WTC11 (cell line): ENCODE results near the gene RMI2.

Source experiments
- ELF4 ChIP-seq: sonication (generic); formaldehyde crosslinking; IDR thresholded peaks from 2 replicates; pipeline ENCODE4 v1.8.1; 2022; ENCODE audit warnings: low read depth, mild to moderate bottlenecking, moderate library complexity, missing genetic modification reagents
- FOXK1 ChIP-seq: sonication (generic); formaldehyde crosslinking; IDR thresholded peaks from 2 replicates; pipeline ENCODE4 v1.8.0; 2022; ENCODE audit warnings: mild to moderate bottlenecking, moderate library complexity, missing genetic modification reagents
- GTF2I ChIP-seq: fragments of 250-450 bp; sonication (Bioruptor Pico); conservative IDR thresholded peaks from 2 replicates; pipeline ENCODE4 v1.4.0; 2021; ENCODE audit warnings: mild to moderate bottlenecking
- NR2C2 ChIP-seq: sonication (generic); formaldehyde crosslinking; IDR thresholded peaks from 2 replicates; pipeline ENCODE4 v1.8.0; 2022; ENCODE audit warnings: mild to moderate bottlenecking, missing genetic modification reagents
- NR3C1 ChIP-seq: sonication (generic); formaldehyde crosslinking; conservative IDR thresholded peaks from 2 replicates; pipeline ENCODE4 v1.8.1; 2023; ENCODE audit warnings: low read depth, mild to moderate bottlenecking, missing genetic modification reagents
- SOX15 ChIP-seq: fragments of 250-450 bp; sonication (Bioruptor Pico); IDR thresholded peaks from 2 replicates; pipeline ENCODE4 v1.9.0; 2021; ENCODE audit warnings: mild to moderate bottlenecking
- ZNF416 ChIP-seq: fragments of 250-450 bp; sonication (Bioruptor Pico); IDR thresholded peaks from 2 replicates; pipeline ENCODE4 v1.9.0; 2021; ENCODE audit warnings: mild to moderate bottlenecking, inconsistent platforms
- TF ChIP-seq, protein P1 (sequence below): fragments of 200-600 bp; IDR thresholded peaks from 2 replicates; pipeline ENCODE4 v1.8.0; 2022; ENCODE audit warnings: antibody characterized with exemption
- TF ChIP-seq, protein P2 (sequence below): sonication (generic); formaldehyde crosslinking; IDR thresholded peaks from 2 replicates; pipeline ENCODE4 v1.8.0; 2022; ENCODE audit warnings: mild to moderate bottlenecking, missing genetic modification reagents
- TF ChIP-seq, protein P3 (sequence below): sonication (generic); formaldehyde crosslinking; IDR thresholded peaks from 2 replicates; pipeline ENCODE4 v1.8.1; 2023; ENCODE audit warnings: mild to moderate bottlenecking, moderate library complexity, missing genetic modification reagents
- TF ChIP-seq, protein P4 (sequence below): sonication (generic); formaldehyde crosslinking; IDR thresholded peaks from 2 replicates; pipeline ENCODE4 v1.8.0; 2022; ENCODE audit warnings: mild to moderate bottlenecking, missing genetic modification reagents
- TF ChIP-seq, protein P5 (sequence below): fragments of 250-450 bp; sonication (Bioruptor Pico); IDR thresholded peaks from 2 replicates; pipeline ENCODE4 v2.1.2; 2022; ENCODE audit warnings: mild to moderate bottlenecking, moderate library complexity
- TF ChIP-seq, protein P6 (sequence below): sonication (generic); formaldehyde crosslinking; IDR thresholded peaks from 2 replicates; pipeline ENCODE4 v1.8.1; 2022; ENCODE audit warnings: low read depth, missing genetic modification reagents, borderline replicate concordance
- TF ChIP-seq, protein P7 (sequence below): sonication (generic); formaldehyde crosslinking; IDR thresholded peaks from 2 replicates; pipeline ENCODE4 v1.8.1; 2022; ENCODE audit warnings: mild to moderate bottlenecking, moderate library complexity, missing genetic modification reagents

DNA sequence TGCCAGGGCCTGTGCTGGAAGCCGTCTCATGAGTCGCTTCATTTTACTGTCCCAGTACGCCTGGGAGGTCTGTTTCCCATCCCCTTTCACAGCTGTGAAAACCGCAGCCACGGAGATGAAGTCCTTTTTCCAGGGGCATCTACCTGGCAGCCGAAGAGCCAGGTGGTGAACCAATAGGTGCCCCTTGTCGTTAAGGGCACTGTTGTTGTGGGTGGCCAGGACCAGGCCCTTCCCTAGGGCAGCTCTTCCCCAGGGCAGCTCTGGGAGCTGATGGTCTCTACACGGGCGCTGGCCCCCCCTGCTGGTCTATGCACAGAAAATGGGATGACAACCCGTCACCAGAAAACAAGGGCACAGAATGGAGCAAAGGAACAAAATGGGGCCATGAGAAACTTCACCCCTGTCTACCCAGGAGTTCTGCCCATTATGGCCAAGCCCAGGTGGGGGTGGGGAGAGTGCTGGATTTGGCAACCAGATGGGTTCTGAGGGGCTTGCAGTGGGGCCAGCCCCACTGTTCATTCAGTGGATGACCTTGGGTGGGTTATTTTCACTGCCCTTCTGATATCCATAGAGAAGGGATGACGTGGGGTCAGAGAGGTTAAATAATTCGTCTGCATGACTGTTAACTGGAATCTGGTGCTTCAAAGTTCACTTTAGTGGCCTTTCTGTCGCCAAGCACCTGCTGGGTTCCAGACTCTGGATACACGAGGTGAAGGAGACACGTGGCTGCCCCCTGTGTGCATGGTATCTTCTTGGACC, 11.5 kb downstream of the RMI2 start:
- TF ChIP-seq, protein P1, sequence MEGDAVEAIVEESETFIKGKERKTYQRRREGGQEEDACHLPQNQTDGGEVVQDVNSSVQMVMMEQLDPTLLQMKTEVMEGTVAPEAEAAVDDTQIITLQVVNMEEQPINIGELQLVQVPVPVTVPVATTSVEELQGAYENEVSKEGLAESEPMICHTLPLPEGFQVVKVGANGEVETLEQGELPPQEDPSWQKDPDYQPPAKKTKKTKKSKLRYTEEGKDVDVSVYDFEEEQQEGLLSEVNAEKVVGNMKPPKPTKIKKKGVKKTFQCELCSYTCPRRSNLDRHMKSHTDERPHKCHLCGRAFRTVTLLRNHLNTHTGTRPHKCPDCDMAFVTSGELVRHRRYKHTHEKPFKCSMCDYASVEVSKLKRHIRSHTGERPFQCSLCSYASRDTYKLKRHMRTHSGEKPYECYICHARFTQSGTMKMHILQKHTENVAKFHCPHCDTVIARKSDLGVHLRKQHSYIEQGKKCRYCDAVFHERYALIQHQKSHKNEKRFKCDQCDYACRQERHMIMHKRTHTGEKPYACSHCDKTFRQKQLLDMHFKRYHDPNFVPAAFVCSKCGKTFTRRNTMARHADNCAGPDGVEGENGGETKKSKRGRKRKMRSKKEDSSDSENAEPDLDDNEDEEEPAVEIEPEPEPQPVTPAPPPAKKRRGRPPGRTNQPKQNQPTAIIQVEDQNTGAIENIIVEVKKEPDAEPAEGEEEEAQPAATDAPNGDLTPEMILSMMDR, result peak; percentile 38; the same call in 1 of the 2 replicates
- TF ChIP-seq, protein P2, sequence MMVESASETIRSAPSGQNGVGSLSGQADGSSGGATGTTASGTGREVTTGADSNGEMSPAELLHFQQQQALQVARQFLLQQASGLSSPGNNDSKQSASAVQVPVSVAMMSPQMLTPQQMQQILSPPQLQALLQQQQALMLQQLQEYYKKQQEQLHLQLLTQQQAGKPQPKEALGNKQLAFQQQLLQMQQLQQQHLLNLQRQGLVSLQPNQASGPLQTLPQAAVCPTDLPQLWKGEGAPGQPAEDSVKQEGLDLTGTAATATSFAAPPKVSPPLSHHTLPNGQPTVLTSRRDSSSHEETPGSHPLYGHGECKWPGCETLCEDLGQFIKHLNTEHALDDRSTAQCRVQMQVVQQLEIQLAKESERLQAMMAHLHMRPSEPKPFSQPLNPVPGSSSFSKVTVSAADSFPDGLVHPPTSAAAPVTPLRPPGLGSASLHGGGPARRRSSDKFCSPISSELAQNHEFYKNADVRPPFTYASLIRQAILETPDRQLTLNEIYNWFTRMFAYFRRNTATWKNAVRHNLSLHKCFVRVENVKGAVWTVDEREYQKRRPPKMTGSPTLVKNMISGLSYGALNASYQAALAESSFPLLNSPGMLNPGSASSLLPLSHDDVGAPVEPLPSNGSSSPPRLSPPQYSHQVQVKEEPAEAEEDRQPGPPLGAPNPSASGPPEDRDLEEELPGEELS (CRISPR knock-in tag), result no peak
- TF ChIP-seq SOX15 (no peak), ELF4 (CRISPR knock-in tag) (no peak), NR2C2 (CRISPR knock-in tag) (no peak), GTF2I (CRISPR knock-in tag) (no peak), FOXK1 (CRISPR knock-in tag) (no peak), NR3C1 (CRISPR knock-in tag) (no peak), ZNF416 (CRISPR knock-in tag) (no peak)
- TF ChIP-seq, protein P3, sequence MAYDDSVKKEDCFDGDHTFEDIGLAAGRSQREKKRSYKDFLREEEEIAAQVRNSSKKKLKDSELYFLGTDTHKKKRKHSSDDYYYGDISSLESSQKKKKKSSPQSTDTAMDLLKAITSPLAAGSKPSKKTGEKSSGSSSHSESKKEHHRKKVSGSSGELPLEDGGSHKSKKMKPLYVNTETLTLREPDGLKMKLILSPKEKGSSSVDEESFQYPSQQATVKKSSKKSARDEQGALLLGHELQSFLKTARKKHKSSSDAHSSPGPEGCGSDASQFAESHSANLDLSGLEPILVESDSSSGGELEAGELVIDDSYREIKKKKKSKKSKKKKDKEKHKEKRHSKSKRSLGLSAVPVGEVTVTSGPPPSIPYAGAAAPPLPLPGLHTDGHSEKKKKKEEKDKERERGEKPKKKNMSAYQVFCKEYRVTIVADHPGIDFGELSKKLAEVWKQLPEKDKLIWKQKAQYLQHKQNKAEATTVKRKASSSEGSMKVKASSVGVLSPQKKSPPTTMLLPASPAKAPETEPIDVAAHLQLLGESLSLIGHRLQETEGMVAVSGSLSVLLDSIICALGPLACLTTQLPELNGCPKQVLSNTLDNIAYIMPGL (CRISPR knock-in tag), result no peak
- TF ChIP-seq, protein P4, sequence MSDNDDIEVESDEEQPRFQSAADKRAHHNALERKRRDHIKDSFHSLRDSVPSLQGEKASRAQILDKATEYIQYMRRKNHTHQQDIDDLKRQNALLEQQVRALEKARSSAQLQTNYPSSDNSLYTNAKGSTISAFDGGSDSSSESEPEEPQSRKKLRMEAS (CRISPR knock-in tag), result no peak
- TF ChIP-seq, protein P5, sequence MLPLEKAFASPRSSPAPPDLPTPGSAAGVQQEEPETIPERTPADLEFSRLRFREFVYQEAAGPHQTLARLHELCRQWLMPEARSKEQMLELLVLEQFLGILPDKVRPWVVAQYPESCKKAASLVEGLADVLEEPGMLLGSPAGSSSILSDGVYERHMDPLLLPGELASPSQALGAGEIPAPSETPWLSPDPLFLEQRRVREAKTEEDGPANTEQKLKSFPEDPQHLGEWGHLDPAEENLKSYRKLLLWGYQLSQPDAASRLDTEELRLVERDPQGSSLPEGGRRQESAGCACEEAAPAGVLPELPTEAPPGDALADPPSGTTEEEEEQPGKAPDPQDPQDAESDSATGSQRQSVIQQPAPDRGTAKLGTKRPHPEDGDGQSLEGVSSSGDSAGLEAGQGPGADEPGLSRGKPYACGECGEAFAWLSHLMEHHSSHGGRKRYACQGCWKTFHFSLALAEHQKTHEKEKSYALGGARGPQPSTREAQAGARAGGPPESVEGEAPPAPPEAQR (CRISPR knock-in tag), result no peak
- TF ChIP-seq, protein P6, sequence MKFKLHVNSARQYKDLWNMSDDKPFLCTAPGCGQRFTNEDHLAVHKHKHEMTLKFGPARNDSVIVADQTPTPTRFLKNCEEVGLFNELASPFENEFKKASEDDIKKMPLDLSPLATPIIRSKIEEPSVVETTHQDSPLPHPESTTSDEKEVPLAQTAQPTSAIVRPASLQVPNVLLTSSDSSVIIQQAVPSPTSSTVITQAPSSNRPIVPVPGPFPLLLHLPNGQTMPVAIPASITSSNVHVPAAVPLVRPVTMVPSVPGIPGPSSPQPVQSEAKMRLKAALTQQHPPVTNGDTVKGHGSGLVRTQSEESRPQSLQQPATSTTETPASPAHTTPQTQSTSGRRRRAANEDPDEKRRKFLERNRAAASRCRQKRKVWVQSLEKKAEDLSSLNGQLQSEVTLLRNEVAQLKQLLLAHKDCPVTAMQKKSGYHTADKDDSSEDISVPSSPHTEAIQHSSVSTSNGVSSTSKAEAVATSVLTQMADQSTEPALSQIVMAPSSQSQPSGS (CRISPR knock-in tag), result no peak
- TF ChIP-seq, protein P7, sequence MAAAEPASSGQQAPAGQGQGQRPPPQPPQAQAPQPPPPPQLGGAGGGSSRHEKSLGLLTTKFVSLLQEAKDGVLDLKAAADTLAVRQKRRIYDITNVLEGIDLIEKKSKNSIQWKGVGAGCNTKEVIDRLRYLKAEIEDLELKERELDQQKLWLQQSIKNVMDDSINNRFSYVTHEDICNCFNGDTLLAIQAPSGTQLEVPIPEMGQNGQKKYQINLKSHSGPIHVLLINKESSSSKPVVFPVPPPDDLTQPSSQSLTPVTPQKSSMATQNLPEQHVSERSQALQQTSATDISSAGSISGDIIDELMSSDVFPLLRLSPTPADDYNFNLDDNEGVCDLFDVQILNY (CRISPR knock-in tag), result no peak
